KOPT-K1 (cell line): ENCODE results near the gene PCARE.

Experiments
- H3K27ac ChIP-seq: fragments of 200-600 bp; sonication (generic); 2 replicates; pipeline ENCODE4 v1.5.1; 2016; ENCODE audit warnings: antibody characterized with exemption, mild to moderate bottlenecking, low read depth, low read length; ENCODE audit not compliant: poor library complexity, severe bottlenecking
- H3K36me3 ChIP-seq: fragments of 200-600 bp; sonication (generic); 2 replicates; pipeline ENCODE4 v1.5.1; 2017; ENCODE audit warnings: antibody characterized with exemption, mild to moderate bottlenecking, low read length, moderate library complexity; ENCODE audit not compliant: insufficient read depth
- H3K9me3 ChIP-seq: fragments of 200-600 bp; sonication (generic); 2 replicates; pipeline ENCODE4 v1.5.1; 2017; ENCODE audit warnings: antibody characterized with exemption, low read length, mild to moderate bottlenecking; ENCODE audit not compliant: insufficient read depth, poor library complexity, severe bottlenecking

Gene PCARE

DNA sequence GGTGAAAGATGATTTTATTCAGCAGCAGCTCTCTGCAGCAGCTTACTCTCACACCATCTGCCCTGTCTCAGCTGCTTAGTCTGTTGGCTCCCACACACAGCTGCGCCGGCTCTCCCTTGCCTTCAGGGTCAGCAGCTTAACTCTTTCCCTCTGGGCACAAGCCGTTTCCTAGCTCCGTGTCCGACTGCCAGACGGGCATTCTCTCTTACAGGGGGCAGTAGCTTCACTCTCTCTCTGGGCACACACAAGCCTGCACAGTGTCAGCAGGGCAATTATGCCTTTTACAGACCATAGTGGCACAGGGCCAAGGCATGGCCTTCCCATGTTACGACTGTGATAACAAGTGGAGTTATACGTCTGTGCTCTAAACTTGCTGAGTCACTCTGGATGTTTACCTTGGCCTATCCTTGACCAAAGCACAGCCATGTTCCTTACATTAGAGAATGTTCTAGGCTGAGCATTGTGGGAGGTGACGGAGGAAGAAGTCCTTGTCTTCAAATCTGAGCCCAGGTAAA, 31.7 kb downstream of the PCARE start:
- Histone ChIP-seq H3K36me3 (no peaks in the 10 kb centered on the region), H3K27ac (no peak overlapping the region)

GRCh38 chr2:29041161-29041660, 33.1 kb downstream of the PCARE start:
- H3K9me3 ChIP-seq: no peaks in the 10 kb centered on the region
- no peak overlapping the region for H3K27ac ChIP-seq

More for the DNA sequence above, 31.7 kb downstream of the PCARE start:
- H3K9me3 ChIP-seq: no peaks in the 10 kb centered on the region

DNA sequence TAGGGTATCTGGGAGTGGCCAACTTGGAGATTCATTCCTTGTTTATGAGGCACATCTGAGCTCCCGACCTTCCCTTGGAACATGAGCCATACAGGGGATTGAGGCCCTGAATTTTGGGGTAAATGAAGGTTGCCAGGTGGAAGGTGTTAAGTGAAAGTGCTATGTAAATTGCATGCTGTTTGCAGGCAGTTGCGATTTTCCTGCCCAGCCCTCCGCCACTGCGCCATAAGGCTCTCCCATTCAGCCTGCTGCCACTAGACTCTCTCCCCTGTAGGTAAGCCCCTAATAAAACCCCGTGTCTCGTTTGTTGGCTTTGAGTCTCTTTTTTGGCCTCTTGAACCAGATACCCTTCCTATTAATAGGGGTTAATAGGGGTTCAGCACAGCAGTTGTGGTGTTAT, 33.8 kb downstream of the PCARE start:
- H3K9me3 ChIP-seq: no peaks in the 10 kb centered on the region
- H3K27ac ChIP-seq: no peak overlapping the region
- peaks cover 4% of the 10 kb centered on the region; the same call in 1 of the 2 replicates for H3K36me3 ChIP-seq

More at GRCh38 chr2:29041161-29041660, 33.1 kb downstream of the PCARE start:
- H3K36me3 ChIP-seq: peaks cover 4% of the 10 kb centered on the region; the same call in 1 of the 2 replicates

DNA sequence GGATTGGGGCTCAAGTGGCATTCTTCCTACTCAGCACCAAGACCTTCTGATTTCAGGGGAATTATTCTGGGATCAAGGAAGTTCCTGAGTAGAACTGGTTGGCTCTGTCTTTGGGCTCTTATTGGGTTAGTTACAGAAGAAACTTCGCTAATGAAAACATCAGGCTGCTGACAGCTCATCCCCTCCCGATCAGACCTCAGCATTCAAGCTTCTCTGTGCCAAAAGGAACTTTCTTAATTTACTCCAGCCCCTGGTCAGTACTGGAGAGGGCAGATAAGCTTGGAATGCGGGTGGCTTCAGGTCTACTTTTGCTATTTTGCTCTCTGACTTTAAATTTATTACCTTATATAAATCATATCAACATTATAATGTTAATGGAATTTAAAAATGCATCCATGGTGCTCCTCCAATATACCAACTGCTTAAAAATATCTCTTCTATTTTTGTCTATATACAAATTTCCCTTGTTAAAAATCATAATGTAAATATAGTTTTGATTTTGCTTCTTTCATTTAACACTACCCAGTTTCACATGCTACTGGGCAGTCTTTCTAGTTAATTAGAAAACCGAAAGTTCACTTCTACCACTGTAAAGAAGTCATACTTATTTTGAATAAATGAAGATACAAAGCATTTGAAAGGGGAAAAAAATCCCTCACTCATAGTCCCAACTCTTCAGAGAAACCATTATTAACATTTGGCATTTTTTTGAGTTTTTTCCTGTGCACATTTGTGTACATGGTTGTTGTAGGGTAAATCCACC, 34.4 kb downstream of the PCARE start:
- H3K36me3 ChIP-seq: peaks cover 4% of the 10 kb centered on the region; the same call in 1 of the 2 replicates
- H3K27ac ChIP-seq: no peak overlapping the region
- no peaks in the 10 kb centered on the region for H3K9me3 ChIP-seq

DNA sequence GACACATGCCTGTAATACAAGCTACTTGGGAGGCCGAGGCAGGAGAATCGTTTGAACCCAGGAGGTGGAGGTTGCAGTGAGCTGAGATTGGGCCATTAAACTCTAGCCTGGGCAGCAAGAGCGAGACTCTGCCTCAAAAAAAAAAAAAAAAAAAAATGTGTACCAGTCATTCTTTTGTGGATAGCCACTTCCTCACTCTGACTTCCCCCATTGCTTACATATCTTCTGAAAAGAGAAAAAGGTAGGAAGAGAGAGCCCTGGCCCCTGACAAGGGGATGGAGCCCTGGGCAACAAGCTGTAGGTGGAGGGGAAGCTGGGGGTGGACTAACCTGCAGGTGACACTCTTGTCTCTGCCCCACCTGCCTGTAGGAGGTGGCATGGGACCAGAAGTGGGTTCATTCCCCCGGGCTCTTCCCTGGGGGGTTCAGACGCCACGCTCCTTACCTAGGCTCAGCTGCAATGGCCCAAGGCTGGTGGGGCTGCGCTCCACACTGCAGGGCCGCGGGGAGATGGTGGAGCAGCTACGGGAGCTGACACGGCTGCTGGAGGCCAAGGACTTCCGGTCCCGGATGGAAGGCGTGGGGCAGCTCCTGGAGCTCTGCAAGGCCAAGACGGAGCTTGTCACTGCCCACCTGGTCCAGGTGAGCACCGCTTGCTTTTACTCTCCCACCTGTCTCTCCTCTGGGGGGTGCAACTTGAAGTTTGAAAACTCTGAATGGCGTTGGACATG, 39.1 kb downstream of the PCARE start:
- Histone ChIP-seq H3K9me3 (no peaks in the 10 kb centered on the region), H3K27ac (no peak overlapping the region), H3K36me3 (peaks cover 4% of the 10 kb centered on the region; the same call in 1 of the 2 replicates)

- peak overlapping the region; percentile 11 for H3K27ac ChIP-seq
- H3K36me3 ChIP-seq: peaks cover 4% of the 10 kb centered on the region; the same call in 1 of the 2 replicates
- no peaks in the 10 kb centered on the region for H3K9me3 ChIP-seq
These were observed 40.7 kb downstream of the PCARE start for GRCh38 chr2:29033656-29034055.

GRCh38 chr2:29033172-29033571, 41.2 kb downstream of the PCARE start:
- Histone ChIP-seq H3K9me3 (no peaks in the 10 kb centered on the region), H3K36me3 (peaks cover 4% of the 10 kb centered on the region; the same call in 1 of the 2 replicates), H3K27ac (no peak overlapping the region)

GRCh38 chr2:29032189-29032588, 42.1 kb downstream of the PCARE start:
- H3K27ac ChIP-seq: no peak overlapping the region
- peaks cover 4% of the 10 kb centered on the region; the same call in 1 of the 2 replicates for H3K36me3 ChIP-seq

GRCh38 chr2:29031046-29031445, 43.3 kb downstream of the PCARE start:
- Histone ChIP-seq H3K27ac (no peak overlapping the region), H3K36me3 (no peaks in the 10 kb centered on the region), H3K9me3 (no peaks in the 10 kb centered on the region)

More at GRCh38 chr2:29032189-29032588, 42.1 kb downstream of the PCARE start:
- no peaks in the 10 kb centered on the region for H3K9me3 ChIP-seq

DNA sequence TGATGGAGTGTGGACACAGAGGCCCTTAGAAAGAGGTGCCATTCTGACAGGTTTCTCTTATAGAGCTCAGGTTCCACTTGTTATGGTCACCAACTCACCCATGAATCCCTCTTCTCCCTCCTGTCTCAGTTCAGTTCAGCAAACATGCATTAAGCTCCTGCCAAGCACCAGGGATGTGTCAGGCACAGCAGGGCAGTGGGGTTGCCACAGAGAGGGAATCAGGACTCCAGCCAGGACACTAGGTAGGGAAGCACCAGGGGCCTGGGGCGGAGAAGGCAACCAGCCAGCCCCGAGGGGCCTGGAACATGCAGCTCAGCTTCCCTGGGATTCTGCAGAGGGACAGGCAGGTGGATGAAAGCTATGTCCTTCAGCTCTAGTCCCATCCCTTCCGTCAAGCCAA, 48.6 kb downstream of the PCARE start:
- Histone ChIP-seq H3K27ac (no peak overlapping the region), H3K36me3 (no peaks in the 10 kb centered on the region), H3K9me3 (no peaks in the 10 kb centered on the region)

DNA sequence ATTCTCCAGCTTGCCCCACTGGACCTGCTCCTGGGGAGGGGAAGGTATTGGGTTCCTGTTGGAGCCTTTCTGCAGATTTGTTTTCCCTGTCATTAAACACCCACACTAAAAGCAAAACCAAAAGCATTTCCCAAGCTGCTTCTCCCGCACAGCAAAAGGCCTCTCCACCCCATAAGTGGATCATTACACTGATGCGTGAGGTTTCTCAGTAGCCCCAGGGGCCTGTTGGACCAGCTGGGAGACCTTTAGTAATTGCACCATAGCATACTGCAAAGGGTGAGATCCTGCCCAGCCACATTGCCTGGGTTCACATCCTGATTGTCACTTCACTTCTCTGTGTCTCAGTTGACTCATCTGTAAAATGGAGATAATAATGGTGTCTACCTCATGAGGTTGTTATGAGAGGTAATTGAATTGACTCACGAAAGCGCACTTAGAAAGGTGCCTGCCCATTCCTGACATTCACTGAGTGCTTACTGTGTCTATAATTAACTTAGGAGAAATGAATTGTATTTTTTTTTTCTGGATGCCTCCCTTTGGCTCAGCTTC, 49.4 kb downstream of the PCARE start:
- Histone ChIP-seq H3K36me3 (no peaks in the 10 kb centered on the region), H3K27ac (no peak overlapping the region), H3K9me3 (no peaks in the 10 kb centered on the region)

DNA sequence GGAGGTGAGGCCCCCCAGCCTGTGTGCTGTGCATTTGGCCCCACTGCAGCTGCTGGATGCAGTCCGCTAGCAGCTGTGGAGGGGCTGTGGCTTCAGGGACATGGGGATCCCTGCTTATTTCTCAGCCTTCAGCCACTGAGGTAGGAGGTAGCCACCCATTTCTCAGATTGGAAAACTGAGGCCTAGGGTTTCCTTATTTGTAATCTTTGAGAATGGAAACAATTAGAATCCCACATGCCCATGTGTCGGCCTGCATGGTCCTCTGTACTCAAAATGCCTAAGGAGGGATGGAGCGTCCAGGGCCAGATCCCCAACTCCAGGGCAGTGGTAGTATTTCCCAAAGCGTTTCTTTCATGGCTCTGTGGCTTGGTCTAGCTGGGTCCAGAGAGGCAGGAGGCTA, 51.1 kb downstream of the PCARE start:
- Histone ChIP-seq H3K36me3 (no peaks in the 10 kb centered on the region), H3K27ac (no peak overlapping the region), H3K9me3 (no peaks in the 10 kb centered on the region)

- no peaks in the 10 kb centered on the region for H3K36me3 ChIP-seq
- H3K27ac ChIP-seq: no peak overlapping the region
- H3K9me3 ChIP-seq: no peaks in the 10 kb centered on the region
These were observed 51.6 kb downstream of the PCARE start for GRCh38 chr2:29022679-29023078.

DNA sequence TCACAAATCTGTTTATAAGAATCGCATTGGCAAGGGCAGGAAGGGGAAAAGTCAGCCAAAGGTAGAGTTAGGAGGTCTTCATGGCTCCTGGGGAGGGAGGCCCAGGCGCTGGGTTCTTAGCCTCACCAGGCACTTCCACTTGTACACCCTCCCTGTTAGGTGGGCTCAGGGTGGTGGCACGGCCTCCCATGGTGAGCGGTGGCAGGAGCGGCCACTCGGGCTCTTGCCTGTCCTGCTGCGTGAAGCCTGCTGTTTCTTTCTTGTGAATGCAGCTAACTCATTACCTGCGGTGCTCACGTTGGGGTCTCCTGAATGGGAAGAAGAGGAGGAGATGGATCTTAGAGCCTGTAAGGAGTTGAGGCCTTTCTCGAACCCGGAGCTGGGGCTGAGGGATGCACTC, 52.4 kb downstream of the PCARE start:
- Histone ChIP-seq H3K36me3 (no peaks in the 10 kb centered on the region), H3K9me3 (no peaks in the 10 kb centered on the region), H3K27ac (no peak overlapping the region)
